Measurements from ENCODE around the gene RNF168. TPM values are rescaled to one million over a fixed set of nuclear protein-coding genes. Genes with fewer than 3 reads are reported as not detected.
A peak's percentile ranks its signal among the peaks of the same experiment; 100 is the strongest.

RNF168 gene
- total RNA-seq, 1 donor from 2014 or later = 18.3 TPM

- Histone ChIP-seq H3K36me3 (ENCODE audit: insufficient read depth, low read length) (no peaks in the 10 kb centered on the region), H3K4me1 (ENCODE audit: insufficient read depth, low read length) (peaks cover 9% of the 10 kb centered on the region), H3K27me3 (ENCODE audit: insufficient read depth, low read length) (no peaks in the 10 kb centered on the region), H4K20me1 (ENCODE audit: insufficient read depth, low read length) (no peaks in the 10 kb centered on the region), H2AFZ (ENCODE audit: low read depth, low read length) (no peak overlapping the region), H3K4me3 (ENCODE audit: insufficient read depth, low read depth, low read length) (no peak overlapping the region), H3K9ac (ENCODE audit: low read length) (no peak overlapping the region), H3K27ac (ENCODE audit: low read depth, low read length) (no peak overlapping the region), H3K79me2 (ENCODE audit: insufficient read depth, low read length) (no peaks in the 10 kb centered on the region), H3K4me2 (ENCODE audit: low read length) (no peak overlapping the region), H3K9me3 (ENCODE audit: insufficient read depth, low read depth, low read length) (peaks cover 27% of the 10 kb centered on the region)
- no peak overlapping the region for H3K27ac Mint-ChIP-seq (ENCODE audit: unreplicated experiment)
- FAIRE-seq (no peak), DNase-seq (ENCODE audit: low read depth) (no peak)
- H3K4me1 Mint-ChIP-seq (ENCODE audit: low read depth, unreplicated experiment) = peaks cover 5% of the 10 kb centered on the region
- TF ChIP-seq EZH2 (IDR thresholded peaks at IDR 0.05; ENCODE audit: insufficient read depth, low read length) = no peak
- TF ChIP-seq CTCF (IDR thresholded peaks at IDR 0.05; ENCODE audit: insufficient read depth, low read depth, low read length) = no peak
- peaks cover 3% of the 10 kb centered on the region for H3K36me3 Mint-ChIP-seq (ENCODE audit: low read depth, unreplicated experiment)
- H3K4me3 Mint-ChIP-seq (ENCODE audit: unreplicated experiment) = no peak overlapping the region
- H3K27me3 Mint-ChIP-seq (ENCODE audit: low read depth, unreplicated experiment) = no peaks in the 10 kb centered on the region
- peaks cover 23% of the 10 kb centered on the region for H3K9me3 Mint-ChIP-seq (ENCODE audit: unreplicated experiment)
These were observed 13.7 kb upstream of the RNF168 start for GRCh38 chr3:196517162-196517800.

GRCh38 chr3:196514913-196515621 lies 11.5 kb upstream of the RNF168 start, which contains the start of gene SMCO1:
Gene SMCO1 (minus strand): TSS chr3:196515346. CDS start chr3:196515209, 137 bp downstream.
- H3K4me1 Mint-ChIP-seq (ENCODE audit: low read depth, unreplicated experiment) = peaks cover 5% of the 10 kb centered on the region
- Histone ChIP-seq H2AFZ (ENCODE audit: low read depth, low read length) (peak within 1 kb of the TSS; percentile 29), H3K4me1 (ENCODE audit: insufficient read depth, low read length) (peaks cover 9% of the 10 kb centered on the region), H3K4me2 (ENCODE audit: low read length) (peak within 1 kb of the TSS; percentile 62), H4K20me1 (ENCODE audit: insufficient read depth, low read length) (no peaks in the 10 kb centered on the region), H3K27me3 (ENCODE audit: insufficient read depth, low read length) (no peaks in the 10 kb centered on the region), H3K4me3 (ENCODE audit: insufficient read depth, low read depth, low read length) (no peak within 1 kb of the TSS), H3K27ac (ENCODE audit: low read depth, low read length) (no peak within 1 kb of the TSS), H3K9ac (ENCODE audit: low read length) (peak within 1 kb of the TSS; percentile 1), H3K79me2 (ENCODE audit: insufficient read depth, low read length) (no peaks in the 10 kb centered on the region), H3K36me3 (ENCODE audit: insufficient read depth, low read length) (no peaks in the 10 kb centered on the region), H3K9me3 (ENCODE audit: insufficient read depth, low read depth, low read length) (peaks cover 22% of the 10 kb centered on the region)
- no peak for FAIRE-seq
- peaks cover 18% of the 10 kb centered on the region for H3K9me3 Mint-ChIP-seq (ENCODE audit: unreplicated experiment)
- H3K27ac Mint-ChIP-seq (ENCODE audit: unreplicated experiment) = no peak within 1 kb of the TSS
- no peaks in the 10 kb centered on the region for H3K27me3 Mint-ChIP-seq (ENCODE audit: low read depth, unreplicated experiment)
- H3K36me3 Mint-ChIP-seq (ENCODE audit: low read depth, unreplicated experiment) = no peaks in the 10 kb centered on the region
- no peak for DNase-seq (ENCODE audit: low read depth)
- H3K4me3 Mint-ChIP-seq (ENCODE audit: unreplicated experiment) = no peak within 1 kb of the TSS
- TF ChIP-seq EZH2 (IDR thresholded peaks at IDR 0.05; ENCODE audit: insufficient read depth, low read length) (no peak), CTCF (IDR thresholded peaks at IDR 0.05; ENCODE audit: insufficient read depth, low read depth, low read length) (no peak)

- FAIRE-seq (no peak), DNase-seq (ENCODE audit: low read depth) (no peak)
- no peaks in the 10 kb centered on the region for H3K79me2 ChIP-seq (ENCODE audit: insufficient read depth, low read length)
- H3K36me3 ChIP-seq (ENCODE audit: insufficient read depth, low read length) = no peaks in the 10 kb centered on the region
- H4K20me1 ChIP-seq (ENCODE audit: insufficient read depth, low read length) = no peaks in the 10 kb centered on the region
- no peaks in the 10 kb centered on the region for H3K27me3 Mint-ChIP-seq (ENCODE audit: low read depth, unreplicated experiment)
- H3K9me3 ChIP-seq (ENCODE audit: insufficient read depth, low read depth, low read length) = peaks cover 15% of the 10 kb centered on the region
- peak overlapping the region; percentile 1 for H3K9ac ChIP-seq (ENCODE audit: low read length)
- H3K4me3 Mint-ChIP-seq (ENCODE audit: unreplicated experiment) = no peak overlapping the region
- H3K4me2 ChIP-seq (ENCODE audit: low read length) = peak overlapping the region; percentile 62
- H3K9me3 Mint-ChIP-seq (ENCODE audit: unreplicated experiment) = peaks cover 15% of the 10 kb centered on the region
- no peak overlapping the region for H3K27ac ChIP-seq (ENCODE audit: low read depth, low read length)
- TF ChIP-seq EZH2 (IDR thresholded peaks at IDR 0.05; ENCODE audit: insufficient read depth, low read length) = no peak
- peaks cover 9% of the 10 kb centered on the region for H3K4me1 ChIP-seq (ENCODE audit: insufficient read depth, low read length)
- no peak overlapping the region for H3K4me3 ChIP-seq (ENCODE audit: insufficient read depth, low read depth, low read length)
- no peaks in the 10 kb centered on the region for H3K36me3 Mint-ChIP-seq (ENCODE audit: low read depth, unreplicated experiment)
- peaks cover 5% of the 10 kb centered on the region for H3K4me1 Mint-ChIP-seq (ENCODE audit: low read depth, unreplicated experiment)
- H2AFZ ChIP-seq (ENCODE audit: low read depth, low read length) = peak overlapping the region; percentile 29
- no peaks in the 10 kb centered on the region for H3K27me3 ChIP-seq (ENCODE audit: insufficient read depth, low read length)
- no peak overlapping the region for H3K27ac Mint-ChIP-seq (ENCODE audit: unreplicated experiment)
These were observed 10.8 kb upstream of the RNF168 start for GRCh38 chr3:196514350-196514716.
